ENCODE results near the gene LRRC63.

LRRC63 gene

GRCh38 chr13:46166947-46167610 lies 44.6 kb upstream of the LRRC63 start:
- in situ Hi-C loops (cut with HindIII; ENCODE audit: low pct_ligation_motif_present, low sequenced_read_pairs), result no loop called here
- TF ChIP-seq, protein P1, sequence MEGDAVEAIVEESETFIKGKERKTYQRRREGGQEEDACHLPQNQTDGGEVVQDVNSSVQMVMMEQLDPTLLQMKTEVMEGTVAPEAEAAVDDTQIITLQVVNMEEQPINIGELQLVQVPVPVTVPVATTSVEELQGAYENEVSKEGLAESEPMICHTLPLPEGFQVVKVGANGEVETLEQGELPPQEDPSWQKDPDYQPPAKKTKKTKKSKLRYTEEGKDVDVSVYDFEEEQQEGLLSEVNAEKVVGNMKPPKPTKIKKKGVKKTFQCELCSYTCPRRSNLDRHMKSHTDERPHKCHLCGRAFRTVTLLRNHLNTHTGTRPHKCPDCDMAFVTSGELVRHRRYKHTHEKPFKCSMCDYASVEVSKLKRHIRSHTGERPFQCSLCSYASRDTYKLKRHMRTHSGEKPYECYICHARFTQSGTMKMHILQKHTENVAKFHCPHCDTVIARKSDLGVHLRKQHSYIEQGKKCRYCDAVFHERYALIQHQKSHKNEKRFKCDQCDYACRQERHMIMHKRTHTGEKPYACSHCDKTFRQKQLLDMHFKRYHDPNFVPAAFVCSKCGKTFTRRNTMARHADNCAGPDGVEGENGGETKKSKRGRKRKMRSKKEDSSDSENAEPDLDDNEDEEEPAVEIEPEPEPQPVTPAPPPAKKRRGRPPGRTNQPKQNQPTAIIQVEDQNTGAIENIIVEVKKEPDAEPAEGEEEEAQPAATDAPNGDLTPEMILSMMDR (IDR thresholded peaks at IDR 0.05; ENCODE audit: low read depth, low read length, missing control alignments), result no peak
- no peak overlapping the region for H3K4me3 ChIP-seq (ENCODE audit: low read depth, low read length)
- no peaks in the 10 kb centered on the region for H3K36me3 ChIP-seq (replicated peaks)
- H3K27me3 ChIP-seq (replicated peaks), result no peaks in the 10 kb centered on the region
- DNase-seq, result no peak
- no peak overlapping the region for H3K27ac ChIP-seq

DNA sequence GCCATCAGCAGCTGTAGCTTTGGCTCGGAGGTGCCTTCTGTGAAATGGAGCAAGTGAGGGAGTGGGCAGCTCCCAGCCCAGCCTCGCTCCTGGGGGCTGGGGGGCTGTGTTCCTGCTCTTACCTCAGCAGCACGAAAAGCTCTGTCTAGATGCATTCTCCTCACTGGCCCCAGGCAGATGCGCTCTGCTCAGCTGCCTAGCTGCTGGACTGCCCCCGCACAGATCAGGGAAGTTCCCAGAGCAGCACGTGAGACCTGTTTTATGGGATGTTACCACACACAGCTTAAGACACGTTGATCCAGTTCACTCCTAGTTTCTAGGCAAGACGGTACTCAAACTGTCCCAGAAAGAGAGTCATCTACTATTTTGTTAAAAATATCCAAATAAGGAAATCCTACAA lies 43.4 kb upstream of the LRRC63 start:
- in situ Hi-C loops (cut with HindIII; ENCODE audit: low pct_ligation_motif_present, low sequenced_read_pairs), result no loop called here
- Histone ChIP-seq H3K36me3 (replicated peaks) (no peaks in the 10 kb centered on the region), H3K27me3 (replicated peaks) (no peaks in the 10 kb centered on the region), H3K27ac (no peak overlapping the region), H3K4me3 (ENCODE audit: low read depth, low read length) (no peak overlapping the region)
- TF ChIP-seq, protein P1 (IDR thresholded peaks at IDR 0.05; ENCODE audit: low read depth, low read length, missing control alignments), result no peak
- peak; percentile 17 for DNase-seq

DNA sequence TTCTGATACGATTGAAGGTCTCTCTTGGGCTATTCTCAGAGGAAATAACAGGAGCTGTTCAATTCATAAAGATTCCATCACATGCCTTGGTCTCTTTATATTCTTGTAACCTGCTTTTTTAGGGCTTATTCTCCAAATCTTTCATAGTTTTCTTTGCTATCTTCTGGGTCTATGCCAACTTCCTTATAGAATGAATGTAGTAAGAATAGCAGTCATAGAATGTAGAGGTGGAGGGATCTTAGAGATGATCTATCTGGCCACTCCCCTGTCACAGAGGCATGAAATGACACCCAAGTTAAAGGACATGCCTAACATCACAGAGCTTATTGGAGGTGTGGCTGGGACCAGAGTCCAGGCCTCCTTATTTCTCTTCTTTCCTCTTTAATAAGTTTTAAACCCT lies 42.9 kb upstream of the LRRC63 start:
- Histone ChIP-seq H3K4me3 (ENCODE audit: low read depth, low read length) (no peak overlapping the region), H3K27ac (no peak overlapping the region), H3K27me3 (replicated peaks) (no peaks in the 10 kb centered on the region)

GRCh38 chr13:46169758-46170157 lies 42.0 kb upstream of the LRRC63 start:
- Histone ChIP-seq H3K4me3 (ENCODE audit: low read depth, low read length) (no peak overlapping the region), H3K27ac (no peak overlapping the region), H3K36me3 (replicated peaks) (no peaks in the 10 kb centered on the region), H3K27me3 (replicated peaks) (no peaks in the 10 kb centered on the region)
- TF ChIP-seq, protein P1 (IDR thresholded peaks at IDR 0.05; ENCODE audit: low read depth, low read length, missing control alignments), result no peak
- DNase-seq, result no peak
- in situ Hi-C loops (cut with HindIII; ENCODE audit: low pct_ligation_motif_present, low sequenced_read_pairs), result no loop called here

More for the DNA sequence above, 42.9 kb upstream of the LRRC63 start:
- TF ChIP-seq, protein P1 (IDR thresholded peaks at IDR 0.05; ENCODE audit: low read depth, low read length, missing control alignments), result no peak
- DNase-seq, result no peak
- H3K36me3 ChIP-seq (replicated peaks), result no peaks in the 10 kb centered on the region
- in situ Hi-C loops (cut with HindIII; ENCODE audit: low pct_ligation_motif_present, low sequenced_read_pairs), result no loop called here

DNA sequence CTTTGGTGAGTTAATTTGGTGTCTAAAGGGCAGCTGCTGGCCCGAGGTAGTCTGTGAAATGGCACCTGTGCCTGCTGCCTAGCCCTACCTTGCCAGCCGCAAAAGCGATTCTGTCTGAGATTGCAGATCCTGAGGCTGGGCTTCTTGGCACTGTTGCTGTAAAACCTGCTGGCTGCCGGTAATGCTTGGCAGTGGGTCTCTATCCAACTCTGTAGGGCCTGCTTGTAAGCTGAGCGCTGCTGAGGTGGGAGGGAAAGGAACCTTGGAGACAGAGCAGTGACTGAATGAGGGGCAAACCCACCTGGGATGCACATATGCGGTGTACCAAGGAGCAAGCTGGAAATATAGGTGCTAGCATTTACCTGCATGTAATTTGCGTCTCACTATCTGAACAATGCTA lies 41.5 kb upstream of the LRRC63 start:
- Histone ChIP-seq H3K36me3 (replicated peaks) (no peaks in the 10 kb centered on the region), H3K4me3 (ENCODE audit: low read depth, low read length) (no peak overlapping the region), H3K27me3 (replicated peaks) (no peaks in the 10 kb centered on the region), H3K27ac (no peak overlapping the region)
- TF ChIP-seq, protein P1 (IDR thresholded peaks at IDR 0.05; ENCODE audit: low read depth, low read length, missing control alignments), result no peak
- no peak for DNase-seq
- in situ Hi-C loops (cut with HindIII; ENCODE audit: low pct_ligation_motif_present, low sequenced_read_pairs), result no loop called here

- Histone ChIP-seq H3K4me3 (ENCODE audit: low read depth, low read length) (no peak overlapping the region), H3K27me3 (replicated peaks) (no peaks in the 10 kb centered on the region), H3K36me3 (replicated peaks) (no peaks in the 10 kb centered on the region), H3K27ac (no peak overlapping the region)
- TF ChIP-seq, protein P1 (IDR thresholded peaks at IDR 0.05; ENCODE audit: low read depth, low read length, missing control alignments), result no peak
- no peak for DNase-seq
- in situ Hi-C loops (cut with HindIII; ENCODE audit: low pct_ligation_motif_present, low sequenced_read_pairs), result no loop called here
These were observed 41.0 kb upstream of the LRRC63 start for GRCh38 chr13:46170687-46171086.
